Measurements from ENCODE around the gene WDR87.

WDR87 gene

GRCh38 chr19:37954421-37954874, 48.1 kb upstream of the WDR87 start (continued):
- no peak for TF ChIP-seq ZNF398 (tag by site-specific recombination; IDR thresholded peaks at IDR 0.05)
- TF ChIP-seq PRDM4 (tag by site-specific recombination; IDR thresholded peaks at IDR 0.05) = peak; percentile 82; the same call in 1 of the 2 replicates
- TF ChIP-seq ZNF48 (tag by site-specific recombination; IDR thresholded peaks at IDR 0.05) = no peak
- TF ChIP-seq PATZ1 (tag by site-specific recombination; IDR thresholded peaks at IDR 0.05) = 0 out of 2 replicates have a peak, but pooled peaks have one; percentile 28
- no peak for TF ChIP-seq SCRT1 (tag by site-specific recombination; IDR thresholded peaks at IDR 0.05; ENCODE audit: borderline replicate concordance)

- peak overlapping the region; percentile 8; the same call in 1 of the 2 replicates for H3K27ac ChIP-seq (ENCODE audit: extremely low read depth, low read depth, low read length)
- H3K4me3 ChIP-seq (ENCODE audit: low read depth, low read length) = no peak overlapping the region
- peaks cover 2% of the 10 kb centered on the region; the same call in 1 of the 2 replicates for H3K9me3 ChIP-seq (ENCODE audit: control insufficient read depth, insufficient read depth, low read depth, low read length)
- H3K4me1 ChIP-seq (ENCODE audit: control insufficient read depth, insufficient read depth, low read length) = peaks cover 19% of the 10 kb centered on the region
- POLR2A ChIA-PET = no interaction called here
- CTCF ChIA-PET = interaction anchor here (0.6 to 2.2 kb wide), 7 partner anchors 13 to 280 kb away, joined by 3 to 6 read pairs (median 3); no protein-coding TSS in a partner anchor
- H3K36me3 ChIP-seq (ENCODE audit: control insufficient read depth in 2 of 2, insufficient read depth in 1 of 2, low read length in 2 of 2) = peaks cover 0 to 14% of the 10 kb centered on the region in 2 experiments; a peak in 1 of 3 replicates
- no peak for TF ChIP-seq ZNF239 (tag by site-specific recombination; IDR thresholded peaks at IDR 0.05)
- TF ChIP-seq PRDM6 (tag by site-specific recombination; IDR thresholded peaks at IDR 0.05) = peak; percentile 86
- no peak for TF ChIP-seq RBAK (tag by site-specific recombination; IDR thresholded peaks at IDR 0.05)
- 0 out of 2 replicates have a peak, but pooled peaks have one; percentile 17 for TF ChIP-seq ZBTB44 (tag by site-specific recombination; IDR thresholded peaks at IDR 0.05)
These were observed 47.5 kb upstream of the WDR87 start for GRCh38 chr19:37953918-37954303.

GRCh38 chr19:37953171-37953917, 47.0 kb upstream of the WDR87 start:
- no peak overlapping the region for H3K4me3 ChIP-seq (ENCODE audit: low read depth, low read length)
- H3K4me1 ChIP-seq (ENCODE audit: control insufficient read depth, insufficient read depth, low read length) = peaks cover 19% of the 10 kb centered on the region
- H3K9me3 ChIP-seq (ENCODE audit: control insufficient read depth, insufficient read depth, low read depth, low read length) = no peaks in the 10 kb centered on the region; the same call in 1 of the 2 replicates
- H3K27ac ChIP-seq (ENCODE audit: extremely low read depth, low read depth, low read length) = no peak overlapping the region; the same call in 1 of the 2 replicates
- POLR2A ChIA-PET = no interaction called here
- H3K36me3 ChIP-seq (ENCODE audit: control insufficient read depth in 2 of 2, insufficient read depth in 1 of 2, low read length in 2 of 2) = peaks cover 0 to 11% of the 10 kb centered on the region in 2 experiments; a peak in 1 of 3 replicates
- CTCF ChIA-PET = interaction anchor here (0.6 to 2.2 kb wide), 6 partner anchors 12 to 189 kb away, joined by 3 to 6 read pairs (median 3); no protein-coding TSS in a partner anchor
- TF ChIP-seq SCRT2 (tag by site-specific recombination; IDR thresholded peaks at IDR 0.05) (no peak), IKZF3 (tag by site-specific recombination; IDR thresholded peaks at IDR 0.05) (peak; percentile 45; the same call in 1 of the 2 replicates), GLIS1 (tag by site-specific recombination; IDR thresholded peaks at IDR 0.05) (peak; percentile 83), PRDM10 (tag by site-specific recombination; IDR thresholded peaks at IDR 0.05) (peak; percentile 84), ZIC2 (tag by site-specific recombination; IDR thresholded peaks at IDR 0.05) (peak; percentile 41; the same call in 1 of the 2 replicates)
